Spleen (tissue), 7 donors: Measurements from ENCODE around the gene SAMD14.

Experiments
- CTCF ChIP-seq, 11 experiments: fragments of 200-600 bp in 7 of 11; fragments of 450-650 bp in 4 of 11; sonication (generic) in 4 of 11; IDR thresholded peaks in 8 of 11; conservative IDR thresholded peaks in 3 of 11; 1 replicate in 7 of 11; 2 replicates in 4 of 11; pipeline versions ENCODE4 v1.4.0 to v1.8.0; 2016 to 2021; ENCODE audit warnings: antibody characterized with exemption in 11 of 11, inconsistent platforms in 4 of 11, mild to moderate bottlenecking in 1 of 11
- POLR2A ChIP-seq, 3 donors: fragments of 450-650 bp; IDR thresholded peaks; one replicate each; pipeline ENCODE4 v1.5.1; 2017; ENCODE audit warnings: antibody characterized with exemption in 3 of 3, mild to moderate bottlenecking in 1 of 3
- donor health status: DM: no; HTN: no; CAD: no; lungs with moderate emphysema.
- donor health status: DM: no; HTN: no; CAD: no.
- donor health status: DM: no; HTN: no; CAD: no.

- TF ChIP-seq CTCF (IDR thresholded peaks at IDR 0.05 in 8 of 11, conservative IDR thresholded peaks at IDR 0.05 in 3 of 11), result no peak
- TF ChIP-seq POLR2A (IDR thresholded peaks at IDR 0.05), result no peak
Observed at GRCh38 chr17:50173335-50173941, 43.5 kb upstream of the SAMD14 start.
